ENCODE measurements around the gene SLIT3. TPM values are rescaled to one million over a fixed set of nuclear protein-coding genes. Genes with fewer than 3 reads are reported as not detected.
A peak's percentile ranks its signal among the peaks of the same experiment; 100 is the strongest.

The SLIT3 gene
- total and polyA plus RNA-seq, 9 of the 15 experiments (the other 6 are each of a cell fraction or from before 2014, with no cell fraction given) = 0.01 to 0.04 TPM; not detected in 7

GRCh38 chr5:168693883-168694282 is 607.1 kb downstream of the SLIT3 start:
- Histone ChIP-seq H3K36me3 (ENCODE audit: control insufficient read depth, insufficient read depth, low read length) (no peaks in the 10 kb centered on the region), H3K9me3 (replicated peaks; ENCODE audit: control insufficient read depth, insufficient read depth, low read depth, low read length) (no peaks in the 10 kb centered on the region), H3K9me1 (ENCODE audit: control insufficient read depth, insufficient read depth, low read length) (no peaks in the 10 kb centered on the region), H3K9ac (ENCODE audit: insufficient read depth in 1 of 2, low read depth in 2 of 2, low read length in 2 of 2) (no peak overlapping the region), H3K27me3 (ENCODE audit: control insufficient read depth in 2 of 2, insufficient read depth in 2 of 2, low read length in 2 of 2) (peaks cover 3 to 9% of the 10 kb centered on the region in 2 experiments; a peak in 3 of 5 replicates), H3K4me3 (no peak overlapping the region), H3K4me2 (ENCODE audit: insufficient read depth, low read length) (peak overlapping the region; percentile 54; the same call in 1 of the 2 replicates), H2AFZ (ENCODE audit: low read depth, low read length) (peak overlapping the region; percentile 46; the same call in 1 of the 2 replicates), H4K20me1 (replicated peaks; ENCODE audit: control insufficient read depth, insufficient read depth, low read length) (no peaks in the 10 kb centered on the region), H3K4me1 (replicated peaks in 1 of 2; ENCODE audit: control insufficient read depth in 2 of 2, insufficient read depth in 2 of 2, low read length in 2 of 2) (peaks cover 6 to 11% of the 10 kb centered on the region in 2 experiments; a peak in 4 of 5 replicates), H3K79me2 (ENCODE audit: control insufficient read depth, insufficient read depth, low read length) (no peaks in the 10 kb centered on the region), H3K27ac (ENCODE audit: extremely low read depth, low read depth, low read length) (no peak overlapping the region)
- FAIRE-seq (no peak), DNase-seq (ENCODE audit: extremely low read depth in 1 of 4, low spot score in 3 of 4) (no peak), ATAC-seq (no peak; the same call in 2 of the 3 replicates)
- intact Hi-C loops (cut with micrococcal nuclease) = no loop called here
- in situ Hi-C loops (cut with MboI) = loop anchor here (10.0 kb wide), 1 partner anchor 601 kb away; no protein-coding TSS in a partner anchor
- WGBS (ENCODE audit: insufficient coverage, low coverage, missing lambda C conversion rate) = 8% methylated on average over 3 of the region's 3 CpGs
- CTCF ChIA-PET (ENCODE audit: low intra/inter-chr PET ratio) = no interaction called here
- BruUV-seq (replicated peaks) = no TSS peak
- POLR2A ChIA-PET = interaction anchor here (0.6 to 1.0 kb wide), 3 partner anchors 12 to 491 kb away, joined by 3 read pairs; no protein-coding TSS in a partner anchor
- TF ChIP-seq ZNF407 (IDR thresholded peaks at IDR 0.05; ENCODE audit: low read depth) (no peak), MECOM (CRISPR knock-in tag; IDR thresholded peaks at IDR 0.05) (no peak), ARID1B (IDR thresholded peaks at IDR 0.05) (no peak), ZZZ3 (IDR thresholded peaks at IDR 0.05) (no peak), GTF2E2 (tag; IDR thresholded peaks at IDR 0.05) (no peak), EP400 (IDR thresholded peaks at IDR 0.05) (no peak), NCOA4 (IDR thresholded peaks at IDR 0.05; ENCODE audit: partially characterized antibody) (no peak), HCFC1 (IDR thresholded peaks at IDR 0.05; ENCODE audit: low read depth, low read length) (no peak)
